Activated CD4-positive, alpha-beta T cell treated with anti-CD3 and anti-CD28 coated beads, Interleukin-2, amount 10 ng/mL, durations not matched to agents 7 days and 5 days (primary cell): ENCODE results near the gene MKRN2OS. TPM values are rescaled to one million over a fixed set of nuclear protein-coding genes. Genes with fewer than 3 reads are reported as not detected.
"Not testable (repeated sequence)": the region's sequence is repeated elsewhere in the genome, so short reads cannot be mapped to it uniquely, and the experiment has no call there.

Source experiments
- CTCF ChIA-PET: fragments of 350-600 bp; sonication (Branson Sonifier 250); formaldehyde crosslinking; loops from one replicate; lab custom pipeline; 2021; ENCODE audit warnings: antibody characterized with exemption; lab: Charles Lee
- POLR2A ChIA-PET: fragments of 350-600 bp; sonication (Branson Sonifier 250); formaldehyde crosslinking; loops from one replicate; lab custom pipeline; 2021; ENCODE audit warnings: antibody characterized with exemption; lab: Charles Lee
- DNase-seq: peaks from one replicate; pipeline ENCODE4 v3.0.0-alpha.2; 2020
- H3K27ac Mint-ChIP-seq: one replicate; pipeline ENCODE4 v1.8.0; 2021; ENCODE audit warnings: mild to moderate bottlenecking, moderate library complexity, mixed read lengths
- H3K27me3 Mint-ChIP-seq: one replicate; pipeline ENCODE4 v1.8.0; 2021; ENCODE audit warnings: mixed read lengths
- H3K36me3 Mint-ChIP-seq: one replicate; pipeline ENCODE4 v1.8.0; 2021; ENCODE audit warnings: low read depth, mixed read lengths
- H3K4me1 Mint-ChIP-seq: one replicate; pipeline ENCODE4 v1.8.0; 2021; ENCODE audit warnings: mixed read lengths
- H3K4me3 Mint-ChIP-seq: one replicate; pipeline ENCODE4 v1.8.0; 2021; ENCODE audit warnings: mild to moderate bottlenecking, moderate library complexity, mixed read lengths
- H3K9me3 Mint-ChIP-seq: one replicate; pipeline ENCODE4 v1.8.0; 2021; ENCODE audit warnings: mixed read lengths
- total RNA-seq, 2 experiments: library from RNA; stranded (reverse); gene quantifications; one replicate each; pipeline ENCODE4 v1.2.3, GENCODE V29; 2021

Gene MKRN2OS
- total RNA-seq, 2 experiments from 2014 or later: not detected

- H3K4me3 Mint-ChIP-seq: no peak overlapping the region
- POLR2A ChIA-PET: no interaction called here
- peaks cover 52% of the 10 kb centered on the region for H3K4me1 Mint-ChIP-seq
- H3K27me3 Mint-ChIP-seq: peaks cover 10% of the 10 kb centered on the region
- H3K36me3 Mint-ChIP-seq: peaks cover 2% of the 10 kb centered on the region
- H3K27ac Mint-ChIP-seq: no peak overlapping the region
- DNase-seq: no peak
- CTCF ChIA-PET: interaction anchor here (0.6 to 1.8 kb wide), 3 partner anchors 15 to 282 kb away, joined by 3 to 5 read pairs (median 4); partner anchors contain the start of gene RPL32
- H3K9me3 Mint-ChIP-seq: peaks cover 3% of the 10 kb centered on the region
These were observed 14.2 kb upstream of the MKRN2OS start for GRCh38 chr3:12559520-12559919.

- POLR2A ChIA-PET: no interaction called here
- Mint-ChIP-seq H3K27ac (no peak overlapping the region), H3K4me1 (peaks cover 58% of the 10 kb centered on the region), H3K4me3 (peak overlapping the region; percentile 97), H3K9me3 (peaks cover 2% of the 10 kb centered on the region), H3K36me3 (no peaks in the 10 kb centered on the region), H3K27me3 (peaks cover 15% of the 10 kb centered on the region)
- CTCF ChIA-PET: interaction anchor here (1.1 to 1.5 kb wide), 2 partner anchors 24 to 283 kb away, joined by 3 to 4 read pairs; partner anchors contain the start of gene RPL32
- no peak for DNase-seq
These were observed 13.4 kb upstream of the MKRN2OS start for GRCh38 chr3:12558706-12559105.

GRCh38 chr3:12557473-12558100 lies 12.3 kb upstream of the MKRN2OS start:
- H3K4me1 Mint-ChIP-seq: peaks cover 60% of the 10 kb centered on the region
- no peaks in the 10 kb centered on the region for H3K36me3 Mint-ChIP-seq
- H3K27me3 Mint-ChIP-seq: peaks cover 24% of the 10 kb centered on the region
- peak overlapping the region; percentile 97 for H3K4me3 Mint-ChIP-seq
- H3K9me3 Mint-ChIP-seq: peaks cover 2% of the 10 kb centered on the region
- no peak for DNase-seq
- ChIA-PET CTCF (interaction anchor here (1.1 kb wide), 1 partner anchor 25 kb away, joined by 3 read pairs; no protein-coding TSS in a partner anchor), POLR2A (no interaction called here)
- peak overlapping the region; percentile 95 for H3K27ac Mint-ChIP-seq

GRCh38 chr3:12556690-12557472 lies 11.6 kb upstream of the MKRN2OS start, which contains the start of gene MKRN2:
Gene MKRN2 (plus strand): TSS chr3:12557087. CDS start chr3:12557151, 64 bp downstream.
- peaks cover 60% of the 10 kb centered on the region for H3K4me1 Mint-ChIP-seq
- DNase-seq: peak; percentile 83
- H3K36me3 Mint-ChIP-seq: no peaks in the 10 kb centered on the region
- H3K9me3 Mint-ChIP-seq: peaks cover 2% of the 10 kb centered on the region
- peak within 1 kb of the TSS; percentile 97 for H3K4me3 Mint-ChIP-seq
- peak within 1 kb of the TSS; percentile 95 for H3K27ac Mint-ChIP-seq
- POLR2A ChIA-PET: no interaction called here
- CTCF ChIA-PET: no interaction called here
- peaks cover 24% of the 10 kb centered on the region for H3K27me3 Mint-ChIP-seq

GRCh38 chr3:12556314-12556689 lies 11.0 kb upstream of the MKRN2OS start:
- Mint-ChIP-seq H3K4me3 (peak overlapping the region; percentile 97), H3K27me3 (peaks cover 24% of the 10 kb centered on the region), H3K36me3 (no peaks in the 10 kb centered on the region), H3K27ac (peak overlapping the region; percentile 81), H3K9me3 (peaks cover 2% of the 10 kb centered on the region), H3K4me1 (peaks cover 59% of the 10 kb centered on the region)
- DNase-seq: no peak
- POLR2A ChIA-PET: no interaction called here
- CTCF ChIA-PET: interaction anchor here (0.6 kb wide), 1 partner anchor 128 kb away, joined by 3 read pairs; no protein-coding TSS in a partner anchor

GRCh38 chr3:12553921-12554391 lies 8.7 kb upstream of the MKRN2OS start:
- Mint-ChIP-seq H3K4me1 (peaks cover 38% of the 10 kb centered on the region), H3K27ac (no peak overlapping the region), H3K36me3 (no peaks in the 10 kb centered on the region), H3K27me3 (peaks cover 31% of the 10 kb centered on the region), H3K9me3 (peaks cover 2% of the 10 kb centered on the region), H3K4me3 (peak overlapping the region; percentile 77)
- no peak for DNase-seq
- ChIA-PET CTCF (interaction anchor here (1.1 to 1.2 kb wide), 3 partner anchors 8 to 30 kb away, joined by 3 read pairs; partner anchors contain the start of gene MKRN2OS), POLR2A (no interaction called here)

- CTCF ChIA-PET: no interaction called here
- DNase-seq: no peak
- H3K4me3 Mint-ChIP-seq: no peak overlapping the region
- no peak overlapping the region for H3K27ac Mint-ChIP-seq
- peaks cover 23% of the 10 kb centered on the region for H3K27me3 Mint-ChIP-seq
- POLR2A ChIA-PET: no interaction called here
- no peaks in the 10 kb centered on the region for H3K36me3 Mint-ChIP-seq
- H3K9me3 Mint-ChIP-seq: no peaks in the 10 kb centered on the region
- H3K4me1 Mint-ChIP-seq: peaks cover 11% of the 10 kb centered on the region
These were observed 4.9 kb upstream of the MKRN2OS start for GRCh38 chr3:12549971-12550760.

GRCh38 chr3:12544652-12545472 lies 437 bp downstream of the MKRN2OS start:
- Mint-ChIP-seq H3K27me3 (peaks cover 3% of the 10 kb centered on the region), H3K27ac (no peak overlapping the region), H3K4me3 (no peak overlapping the region), H3K36me3 (no peaks in the 10 kb centered on the region), H3K9me3 (no peaks in the 10 kb centered on the region), H3K4me1 (peaks cover 5% of the 10 kb centered on the region)
- POLR2A ChIA-PET: no interaction called here
- no peak for DNase-seq
- CTCF ChIA-PET: interaction anchor here (1.3 kb wide), 1 partner anchor 9 kb away, joined by 3 read pairs; no protein-coding TSS in a partner anchor

GRCh38 chr3:12543497-12543896 lies 1.8 kb downstream of the MKRN2OS start:
- H3K4me3 Mint-ChIP-seq, H3K9me3 Mint-ChIP-seq, H3K27ac Mint-ChIP-seq, CTCF ChIA-PET, POLR2A ChIA-PET, H3K27me3 Mint-ChIP-seq, DNase-seq, H3K36me3 Mint-ChIP-seq, H3K4me1 Mint-ChIP-seq: not testable (repeated sequence)

GRCh38 chr3:12541625-12542024 lies 3.7 kb downstream of the MKRN2OS start:
- DNase-seq: no peak
- CTCF ChIA-PET: interaction anchor here (0.6 kb wide), 1 partner anchor 121 kb away, joined by 5 read pairs; no protein-coding TSS in a partner anchor
- Mint-ChIP-seq H3K27ac (no peak overlapping the region), H3K9me3 (no peaks in the 10 kb centered on the region), H3K36me3 (no peaks in the 10 kb centered on the region), H3K4me3 (no peak overlapping the region), H3K27me3 (no peaks in the 10 kb centered on the region), H3K4me1 (peaks cover 5% of the 10 kb centered on the region)
- POLR2A ChIA-PET: no interaction called here

- no peak for DNase-seq
- Mint-ChIP-seq H3K9me3 (no peaks in the 10 kb centered on the region), H3K27me3 (no peaks in the 10 kb centered on the region), H3K27ac (no peak overlapping the region), H3K4me3 (no peak overlapping the region), H3K36me3 (no peaks in the 10 kb centered on the region), H3K4me1 (no peaks in the 10 kb centered on the region)
- ChIA-PET CTCF (interaction anchor here (0.7 to 1.5 kb wide), 3 partner anchors 10 to 28 kb away, joined by 3 to 7 read pairs (median 4); no protein-coding TSS in a partner anchor), POLR2A (no interaction called here)
These were observed 8.9 kb downstream of the MKRN2OS start for GRCh38 chr3:12536423-12536822.
